GM06990 (cell line): ENCODE measurements around the gene DNAJC18.

ENCODE experiments used
- DNase-seq: peaks from one replicate; pipeline ENCODE4 v3.0.0-alpha.2; 2011; ENCODE audit not compliant: insufficient read length; ENCODE audit errors: extremely low read depth
- H3K27me3 ChIP-seq: replicated peaks from 2 replicates; pipeline ENCODE4 v1.6.0; 2011; ENCODE audit warnings: low read length; ENCODE audit not compliant: control insufficient read depth, insufficient read depth
- H3K36me3 ChIP-seq: 2 replicates; pipeline ENCODE4 v1.5.1; 2011; ENCODE audit warnings: low read length; ENCODE audit not compliant: control insufficient read depth, insufficient read depth
- H3K4me3 ChIP-seq: replicated peaks from 2 replicates; pipeline ENCODE4 v1.5.1; 2011; ENCODE audit warnings: low read depth, mild to moderate bottlenecking, control low read depth, low read length
- TF ChIP-seq, protein P1 (sequence below): IDR thresholded peaks from 2 replicates; pipeline ENCODE4 v1.5.1; 2011; ENCODE audit warnings: low read length, control low read depth, mild to moderate bottlenecking, inconsistent platforms; ENCODE audit not compliant: insufficient read depth, poor library complexity, severe bottlenecking

The DNAJC18 gene

DNA sequence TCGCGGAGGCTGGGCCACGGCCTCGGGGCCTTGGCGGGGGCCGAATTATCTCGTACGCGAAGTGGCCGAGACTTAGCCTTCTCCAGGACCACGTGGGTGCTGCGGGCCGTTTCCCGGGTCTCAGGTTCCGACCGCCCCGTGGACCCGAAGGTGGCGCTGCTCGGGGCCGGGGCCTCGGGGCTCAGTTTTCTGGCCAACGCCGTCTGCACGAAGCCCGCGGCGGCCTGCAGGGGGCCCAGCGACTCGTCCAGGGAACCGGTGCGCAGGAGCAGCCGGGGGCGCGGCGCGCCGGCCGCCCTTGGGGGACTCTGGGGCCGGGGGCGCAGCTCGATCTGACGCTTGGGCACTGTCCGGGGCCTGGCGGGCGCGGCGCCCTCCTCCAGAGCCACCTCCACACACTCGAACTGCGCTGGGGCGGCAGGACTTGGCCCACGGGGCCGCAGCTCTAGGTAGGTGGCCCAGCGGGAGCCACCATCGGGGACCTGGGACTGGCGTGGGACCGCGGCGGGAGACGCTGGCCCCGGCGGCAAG, 45.1 kb downstream of the DNAJC18 start:
- no peaks in the 10 kb centered on the region for H3K27me3 ChIP-seq
- H3K36me3 ChIP-seq, result peaks cover 1% of the 10 kb centered on the region; the same call in 1 of the 2 replicates
- H3K4me3 ChIP-seq, result peak overlapping the region; percentile 68
- TF ChIP-seq, protein P1, sequence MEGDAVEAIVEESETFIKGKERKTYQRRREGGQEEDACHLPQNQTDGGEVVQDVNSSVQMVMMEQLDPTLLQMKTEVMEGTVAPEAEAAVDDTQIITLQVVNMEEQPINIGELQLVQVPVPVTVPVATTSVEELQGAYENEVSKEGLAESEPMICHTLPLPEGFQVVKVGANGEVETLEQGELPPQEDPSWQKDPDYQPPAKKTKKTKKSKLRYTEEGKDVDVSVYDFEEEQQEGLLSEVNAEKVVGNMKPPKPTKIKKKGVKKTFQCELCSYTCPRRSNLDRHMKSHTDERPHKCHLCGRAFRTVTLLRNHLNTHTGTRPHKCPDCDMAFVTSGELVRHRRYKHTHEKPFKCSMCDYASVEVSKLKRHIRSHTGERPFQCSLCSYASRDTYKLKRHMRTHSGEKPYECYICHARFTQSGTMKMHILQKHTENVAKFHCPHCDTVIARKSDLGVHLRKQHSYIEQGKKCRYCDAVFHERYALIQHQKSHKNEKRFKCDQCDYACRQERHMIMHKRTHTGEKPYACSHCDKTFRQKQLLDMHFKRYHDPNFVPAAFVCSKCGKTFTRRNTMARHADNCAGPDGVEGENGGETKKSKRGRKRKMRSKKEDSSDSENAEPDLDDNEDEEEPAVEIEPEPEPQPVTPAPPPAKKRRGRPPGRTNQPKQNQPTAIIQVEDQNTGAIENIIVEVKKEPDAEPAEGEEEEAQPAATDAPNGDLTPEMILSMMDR, result peak; percentile 50
- DNase-seq, result peak; percentile 83

DNA sequence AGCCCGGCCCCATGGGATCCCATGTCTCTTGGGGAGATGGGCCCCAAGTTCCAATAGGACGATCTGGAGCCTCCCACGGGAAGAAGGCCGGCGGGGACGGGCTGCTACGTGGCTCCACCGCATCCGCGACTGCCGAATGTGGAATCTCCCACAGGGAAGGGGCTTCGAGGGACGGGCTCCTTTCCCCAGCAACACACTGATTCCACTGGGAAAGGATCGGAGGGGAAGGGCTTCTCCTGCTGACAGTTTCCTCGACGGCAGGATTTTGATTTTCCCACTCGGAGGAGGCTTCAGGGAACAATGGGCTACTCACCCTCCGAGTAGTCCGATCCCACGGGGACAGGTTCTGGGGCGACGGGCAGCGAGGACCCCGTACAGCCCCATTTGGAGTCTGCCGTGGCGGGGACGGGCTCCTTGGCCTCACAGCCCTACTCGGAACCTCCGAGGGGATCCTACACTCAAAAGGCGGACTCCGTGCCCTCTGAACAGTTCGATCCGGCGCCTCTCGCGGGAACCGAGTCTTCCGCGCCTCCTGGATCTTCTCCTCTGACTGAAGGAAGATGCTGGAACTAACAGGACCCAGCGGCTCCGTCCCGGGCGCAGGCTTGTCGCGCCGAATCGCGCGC, 45.7 kb downstream of the DNAJC18 start:
- no peak for DNase-seq
- TF ChIP-seq, protein P1, result no peak
- Histone ChIP-seq H3K27me3 (no peaks in the 10 kb centered on the region), H3K36me3 (peaks cover 1% of the 10 kb centered on the region; the same call in 1 of the 2 replicates), H3K4me3 (peak overlapping the region; percentile 68)

DNA sequence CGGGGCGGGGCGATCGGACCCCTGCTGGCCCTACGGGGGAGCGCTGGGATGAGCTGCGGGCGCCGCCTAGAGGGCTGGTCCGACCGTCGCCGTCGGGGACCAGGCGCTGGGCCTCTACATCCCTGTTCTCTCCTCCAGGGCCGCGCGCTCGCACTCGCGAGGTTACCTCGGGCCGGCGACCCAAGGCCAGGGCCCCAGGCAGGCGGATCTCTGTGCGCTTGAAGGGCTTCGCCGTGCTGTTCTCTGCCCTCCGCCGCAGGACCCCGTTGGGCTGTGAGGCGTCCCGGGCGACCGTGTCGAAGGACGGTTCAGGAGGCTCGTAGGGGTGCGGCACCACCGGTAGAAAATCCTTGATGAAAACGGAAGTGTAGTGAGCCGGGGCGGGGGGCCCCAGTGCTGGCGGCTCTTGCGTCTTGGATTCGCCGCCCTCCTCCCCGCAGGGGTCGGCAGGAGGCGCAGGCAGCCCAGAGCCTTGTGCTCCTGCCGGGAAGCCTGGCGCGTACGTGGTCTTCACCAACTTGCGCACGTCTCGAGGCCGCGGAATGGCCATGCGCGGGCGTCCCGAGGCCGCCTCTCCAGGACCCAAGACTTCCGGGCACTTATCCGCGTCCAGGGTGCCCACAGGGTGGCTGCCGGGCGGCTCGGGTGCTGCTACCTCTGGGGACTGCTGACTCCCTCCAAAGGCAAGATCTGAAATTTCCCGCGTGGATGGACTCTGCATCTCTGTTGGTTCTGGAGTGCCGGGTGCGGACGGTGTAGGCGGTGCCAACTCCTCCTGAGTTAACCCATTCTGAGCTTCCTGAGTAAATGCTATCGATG, 46.4 kb downstream of the DNAJC18 start:
- TF ChIP-seq, protein P1, result peak; percentile 95
- DNase-seq, result peak; percentile 94

DNA sequence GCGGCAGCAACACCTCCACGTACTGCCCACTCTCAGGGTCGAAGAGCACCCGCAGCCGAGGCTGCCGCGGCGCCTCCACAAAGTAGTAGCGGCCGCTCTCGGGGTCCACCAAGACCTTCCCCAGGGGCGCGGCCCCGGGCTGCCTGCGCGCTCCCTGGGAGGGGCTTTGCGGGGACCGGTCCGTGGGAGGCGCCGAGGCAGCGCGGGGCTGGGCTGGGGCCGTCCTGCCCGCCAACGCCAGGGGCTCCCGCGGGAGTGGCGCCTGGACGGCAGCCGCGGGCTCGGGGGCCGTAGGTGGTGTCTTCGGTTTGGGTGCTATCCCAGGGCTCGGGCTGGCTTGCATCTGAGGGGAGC, 47.0 kb downstream of the DNAJC18 start:
- TF ChIP-seq, protein P1, result no peak
- Histone ChIP-seq H3K36me3 (peaks cover 7% of the 10 kb centered on the region), H3K27me3 (no peaks in the 10 kb centered on the region), H3K4me3 (peak overlapping the region; percentile 68)
- DNase-seq, result no peak

More for the DNA sequence above, 46.4 kb downstream of the DNAJC18 start:
- Histone ChIP-seq H3K36me3 (peaks cover 3% of the 10 kb centered on the region), H3K4me3 (peak overlapping the region; percentile 68), H3K27me3 (no peaks in the 10 kb centered on the region)

DNA sequence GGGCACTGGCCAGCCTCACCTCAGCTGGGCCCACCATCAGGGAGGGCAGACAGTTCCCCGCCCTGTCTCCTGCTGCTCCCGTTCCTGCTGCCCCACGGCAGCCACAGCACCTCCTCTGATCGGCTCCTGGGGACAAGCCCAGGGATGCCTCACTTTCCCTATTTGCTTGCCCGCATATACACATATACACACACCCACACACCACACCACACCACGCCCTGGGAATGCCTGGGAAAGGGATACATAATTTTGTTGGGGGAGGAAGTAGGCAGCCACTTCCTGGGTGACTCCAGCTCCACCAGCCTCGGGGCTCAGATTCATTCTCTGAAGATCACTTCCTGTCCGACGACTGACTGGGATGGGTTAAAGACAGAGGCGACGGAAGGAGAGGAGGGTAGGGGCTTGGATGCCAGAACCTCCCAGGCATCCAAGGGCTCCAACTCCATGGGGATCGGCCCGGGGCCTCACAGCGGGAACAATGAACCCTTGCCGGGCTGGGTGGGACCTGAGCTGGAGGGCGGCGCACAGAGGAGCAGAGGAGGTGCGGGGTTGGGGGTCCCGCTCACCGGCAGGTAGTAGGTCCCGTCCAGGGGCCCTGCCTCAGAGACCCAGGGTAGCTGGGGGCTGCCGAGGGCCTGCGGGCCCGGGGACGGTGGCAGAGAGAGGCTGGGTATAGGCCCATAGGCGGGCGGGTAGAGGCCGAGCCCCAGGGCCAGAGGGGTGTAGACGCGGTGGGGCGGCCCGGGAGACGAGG, 47.6 kb downstream of the DNAJC18 start:
- TF ChIP-seq, protein P1, result no peak
- H3K36me3 ChIP-seq, result peaks cover 7% of the 10 kb centered on the region
- peak overlapping the region; percentile 68 for H3K4me3 ChIP-seq
- peak; percentile 52 for DNase-seq
- no peaks in the 10 kb centered on the region for H3K27me3 ChIP-seq
